IMR-90 (cell line): ENCODE results near the gene RXFP3. TPM values are rescaled to one million over a fixed set of nuclear protein-coding genes. Genes with fewer than 3 reads are reported as not detected.

Experiments
- ATAC-seq: fragments of 200-7000 bp; cut with Tn5 transposase; 2 replicates; pipeline ENCODE4 v1.9.1; 2020; ENCODE audit warnings: low read depth, mild to moderate bottlenecking, moderate library complexity
- BruUV-seq: library from RNA; stranded (reverse); fragments of 400-500 nt; replicated peaks from 2 replicates; lab custom pipeline; 2021; lab: Mats Ljungman, UMichigan
- CTCF ChIA-PET: fragments of 300-600 bp; formaldehyde crosslinking; extraction: SDS; loops from one replicate; lab custom pipeline; 2021; ENCODE audit warnings: antibody characterized with exemption; lab: Yijun Ruan, JAX
- POLR2A ChIA-PET: fragments of 300-600 bp; sonication (Branson Sonifier 250); formaldehyde crosslinking; loops from one replicate; lab custom pipeline; 2022; ENCODE audit warnings: antibody characterized with exemption; ENCODE audit not compliant: unreplicated experiment; lab: Charles Lee
- DNase-seq: peaks from one replicate; pipeline ENCODE4 v3.0.0; 2013
- H2AFZ ChIP-seq: replicated peaks from 2 replicates; pipeline ENCODE3; 2013; ENCODE audit warnings: low read length, mild to moderate bottlenecking; ENCODE audit not compliant: poor library complexity
- H2AK5ac ChIP-seq: 2 replicates; pipeline ENCODE4 v1.6.1; 2013; ENCODE audit warnings: low read depth, low read length, inconsistent platforms
- H2AK9ac ChIP-seq: replicated peaks from 2 replicates; pipeline ENCODE3; 2013; ENCODE audit warnings: mild to moderate bottlenecking, low read depth, low read length, moderate library complexity; ENCODE audit not compliant: poor library complexity
- H2BK120ac ChIP-seq: 2 replicates; pipeline ENCODE4 v1.6.1; 2013; ENCODE audit warnings: low read depth, low read length, inconsistent platforms
- H2BK15ac ChIP-seq: 3 replicates; pipeline ENCODE4 v1.6.1; 2013; ENCODE audit warnings: low read depth, low read length, inconsistent platforms
- H2BK20ac ChIP-seq: 2 replicates; pipeline ENCODE4 v1.6.1; 2013; ENCODE audit warnings: low read depth, mild to moderate bottlenecking, inconsistent platforms, low read length, moderate library complexity
- H2BK5ac ChIP-seq: 2 replicates; pipeline ENCODE4 v1.6.1; 2013; ENCODE audit warnings: mild to moderate bottlenecking, low read depth, low read length, inconsistent platforms; ENCODE audit not compliant: poor library complexity, severe bottlenecking
- H3K14ac ChIP-seq: replicated peaks from 2 replicates; pipeline ENCODE4 v1.6.1; 2013; ENCODE audit warnings: low read depth, low read length, inconsistent platforms
- H3K18ac ChIP-seq: 2 replicates; pipeline ENCODE4 v1.6.1; 2013; ENCODE audit warnings: low read depth, low read length, control low read depth
- H3K23ac ChIP-seq: 2 replicates; pipeline ENCODE4 v1.6.1; 2013; ENCODE audit warnings: low read depth, low read length, inconsistent platforms
- H3K27ac ChIP-seq: 2 replicates; pipeline ENCODE4 v1.5.1; 2013; ENCODE audit warnings: mild to moderate bottlenecking, control low read depth, low read length; ENCODE audit not compliant: insufficient read depth
- H3K27me3 ChIP-seq: 2 replicates; pipeline ENCODE4 v1.6.1; 2013; ENCODE audit warnings: low read length; ENCODE audit not compliant: control insufficient read depth, insufficient read depth
- H3K36me3 ChIP-seq: 2 replicates; pipeline ENCODE4 v1.6.1; 2013; ENCODE audit warnings: low read length, mixed read lengths; ENCODE audit not compliant: control insufficient read depth, insufficient read depth
- H3K4ac ChIP-seq: 2 replicates; pipeline ENCODE4 v1.6.1; 2013; ENCODE audit warnings: low read depth, low read length, inconsistent platforms
- H3K4me1 ChIP-seq: 2 replicates; pipeline ENCODE4 v1.6.1; 2013; ENCODE audit warnings: low read length, mixed read lengths; ENCODE audit not compliant: control insufficient read depth, insufficient read depth
- H3K4me2 ChIP-seq: 2 replicates; pipeline ENCODE4 v1.6.1; 2013; ENCODE audit warnings: low read depth, mild to moderate bottlenecking, control low read depth, low read length, moderate library complexity
- H3K4me3 ChIP-seq: 2 replicates; pipeline ENCODE4 v1.5.1; 2013; ENCODE audit warnings: low read depth, mild to moderate bottlenecking, control low read depth, low read length, moderate library complexity; ENCODE audit not compliant: insufficient read depth
- H3K56ac ChIP-seq: 2 replicates; pipeline ENCODE4 v1.6.1; 2013; ENCODE audit warnings: low read length, inconsistent platforms; ENCODE audit not compliant: insufficient read depth; ENCODE audit errors: extremely low read depth
- H3K79me1 ChIP-seq, 2 experiments: 2 replicates each; pipeline ENCODE4 v1.6.1; 2013; ENCODE audit warnings: low read length in 2 of 2, inconsistent platforms in 1 of 2, low read depth in 1 of 2
- H3K9ac ChIP-seq: 2 replicates; pipeline ENCODE4 v1.6.1; 2013; ENCODE audit warnings: low read depth, low read length, control low read depth
- H3K9me1 ChIP-seq: 2 replicates; pipeline ENCODE4 v1.6.1; 2013; ENCODE audit warnings: low read length, inconsistent platforms; ENCODE audit not compliant: insufficient read depth
- H3K9me3 ChIP-seq: 2 replicates; pipeline ENCODE4 v1.6.1; 2013; ENCODE audit warnings: low read length; ENCODE audit not compliant: control insufficient read depth, insufficient read depth
- H4K20me1 ChIP-seq: 2 replicates; pipeline ENCODE4 v1.6.1; 2013; ENCODE audit warnings: low read length, inconsistent platforms; ENCODE audit not compliant: insufficient read depth
- H4K5ac ChIP-seq: 2 replicates; pipeline ENCODE4 v1.6.1; 2013; ENCODE audit warnings: mild to moderate bottlenecking, low read depth, low read length, control low read depth
- H4K8ac ChIP-seq, 2 experiments: 2 replicates each; pipeline ENCODE4 v1.6.1; 2013; ENCODE audit warnings: low read depth in 2 of 2, low read length in 2 of 2, control low read depth in 1 of 2, inconsistent platforms in 1 of 2
- H4K91ac ChIP-seq: 2 replicates; pipeline ENCODE4 v1.6.1; 2013; ENCODE audit warnings: low read depth, low read length, inconsistent platforms; ENCODE audit not compliant: insufficient read depth
- CEBPB ChIP-seq: IDR thresholded peaks from 2 replicates; pipeline ENCODE4 v1.6.1; 2012; ENCODE audit warnings: low read depth, low read length, improper control_type of control experiment
- FOS ChIP-seq: fragments of 150-350 bp; IDR thresholded peaks from 2 replicates; pipeline ENCODE4 v1.6.1; 2016; ENCODE audit warnings: low read depth, low read length
- WGBS, 2 experiments: methylation state at CpG; one replicate each; pipeline versions ENCODE4 v1.1.5 to v1.1.7; 2013; ENCODE audit warnings: missing lambda C conversion rate in 2 of 2; ENCODE audit not compliant: insufficient read length in 1 of 2; ENCODE audit errors: extremely low coverage in 2 of 2; 5-methylcytosine and 5-hydroxymethylcytosine counted together
- dilution Hi-C: fragments of 300-500 bp; cut with HindIII; formaldehyde crosslinking; loops from one replicate; pipeline ENCODE4 v1.14.3; 2018; ENCODE audit warnings: low sequenced_read_pairs; ENCODE audit not compliant: unreplicated experiment
- in situ Hi-C: fragments of 300-500 bp; cut with MboI; formaldehyde crosslinking; loops from 3 replicates; pipeline ENCODE4 v1.14.3; 2019; ENCODE audit warnings: low sequenced_read_pairs, inconsistent platforms, mixed read lengths
- intact Hi-C: fragments of 100-400 bp; cut with micrococcal nuclease; formaldehyde crosslinking; loops from 2 replicates; pipeline ENCODE4 v1.10.0; 2022
- polyA plus RNA-seq, 3 experiments: library from polyadenylated mRNA; depleted of rRNA; stranded (reverse); fragments of >200 nt; gene quantifications; 2 replicates each; pipeline ENCODE4 v1.2.3, GENCODE V29; 2012; ENCODE audit warnings: low replicate concordance in 1 of 3
- total RNA-seq: library from RNA; depleted of rRNA; stranded (reverse); fragments of >200 nt; gene quantifications from 2 replicates; pipeline ENCODE4 v1.2.3, GENCODE V29; 2012

The RXFP3 gene
- total and polyA plus RNA-seq, 2 of the 4 experiments (the other 2 are of a cell fraction), result not detected

GRCh38 chr5:33933723-33934169 is 2.4 kb upstream of the RXFP3 start:
- Histone ChIP-seq H2BK15ac (0 out of 3 replicates have a peak overlapping the region, but pooled peaks have one; percentile 3), H4K20me1 (no peaks in the 10 kb centered on the region; the same call in 1 of the 2 replicates), H3K9ac (no peak overlapping the region), H3K9me3 (peaks cover 5% of the 10 kb centered on the region; the same call in 1 of the 2 replicates), H4K8ac (no peak overlapping the region), H3K36me3 (no peaks in the 10 kb centered on the region), H3K27me3 (peaks cover 24% of the 10 kb centered on the region), H2AK5ac (no peak overlapping the region), H3K4me3 (no peak overlapping the region), H3K18ac (no peak overlapping the region), H3K9me1 (no peaks in the 10 kb centered on the region), H3K23ac (no peak overlapping the region), H2AFZ (no peak overlapping the region), H3K14ac (no peak overlapping the region), H2BK5ac (no peak overlapping the region), H3K4ac (no peak overlapping the region), H3K4me1 (no peaks in the 10 kb centered on the region), H3K4me2 (no peak overlapping the region), H4K5ac (no peak overlapping the region), H2BK20ac (peak overlapping the region; percentile 22), H2BK120ac (peak overlapping the region; percentile 21; the same call in 1 of the 2 replicates), H3K79me1 (no peaks in the 10 kb centered on the region), H2AK9ac (no peak overlapping the region), H4K91ac (no peak overlapping the region), H3K27ac (no peak overlapping the region), H3K56ac (no peak overlapping the region)
- in situ Hi-C loops (loop anchor here (5.0 kb wide), 1 partner anchor 466 kb away; no protein-coding TSS in a partner anchor), dilution Hi-C loops (no loop called here), intact Hi-C loops (loop anchor here (1.0 to 10.0 kb wide), 5 partner anchors 43 to 497 kb away; partner anchors contain the start of gene ADAMTS12)
- TF ChIP-seq FOS (no peak), CEBPB (no peak)
- no peak for ATAC-seq
- CTCF ChIA-PET, result no interaction called here
- no CpG with 5 or more reads among the region's 3 CpGs for WGBS, 2 experiments
- POLR2A ChIA-PET, result no interaction called here
- no peak for DNase-seq
- BruUV-seq, result no TSS peak
